ENCODE measurements around the gene SYT5.

SYT5 gene

DNA sequence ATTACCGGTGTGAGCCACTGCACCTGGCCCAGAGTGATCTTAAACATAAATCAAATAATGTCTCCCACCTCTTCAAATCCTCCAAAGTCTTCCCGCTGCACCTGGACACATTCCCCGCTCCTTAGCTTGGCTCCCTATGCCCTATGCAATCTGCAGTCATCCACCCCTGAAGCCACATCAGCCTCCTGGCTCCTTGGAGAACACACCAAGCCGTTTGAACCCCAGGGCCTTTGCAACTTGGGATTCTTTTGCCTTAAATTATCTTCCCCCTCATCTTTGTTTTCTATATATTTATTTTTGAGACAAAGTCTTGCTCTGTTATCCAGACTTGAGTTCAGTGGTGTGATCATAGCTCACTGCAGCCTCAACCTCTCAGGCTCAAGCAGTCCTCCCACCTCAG lies 11.0 kb downstream of the SYT5 start:
- H2BK15ac ChIP-seq (ENCODE audit: low read depth, poor library complexity, severe bottlenecking): no peak overlapping the region
- H2BK120ac ChIP-seq (ENCODE audit: low read depth, low read length): no peak overlapping the region
- H3K4me3 ChIP-seq (ENCODE audit: insufficient read depth in 1 of 2, low read depth in 1 of 2, low read length in 2 of 2): no peak overlapping the region
- no peaks in the 10 kb centered on the region for H3K79me1 ChIP-seq (replicated peaks; ENCODE audit: low read length, poor library complexity, severe bottlenecking)
- no peak overlapping the region for H2AK5ac ChIP-seq (ENCODE audit: low read length, severe bottlenecking)
- H3K4me1 ChIP-seq (ENCODE audit: control insufficient read depth, insufficient read depth, low read depth, low read length): peaks cover 19% of the 10 kb centered on the region
- H3K36me3 ChIP-seq (ENCODE audit: control insufficient read depth in 1 of 2, insufficient read depth in 2 of 2, low read depth in 1 of 2, low read length in 2 of 2): no peaks in the 10 kb centered on the region
- H2BK5ac ChIP-seq (ENCODE audit: low read depth, low read length, poor library complexity, severe bottlenecking): no peak overlapping the region
- peaks cover 33 to 49% of the 10 kb centered on the region in 2 experiments for H3K27me3 ChIP-seq (ENCODE audit: control insufficient read depth in 1 of 2, insufficient read depth in 1 of 2, low read length in 2 of 2)
- no peak overlapping the region for H3K23ac ChIP-seq (ENCODE audit: low read length in 2 of 2)
- no peak overlapping the region for H3K14ac ChIP-seq (ENCODE audit: low read length in 2 of 2)
- no peak overlapping the region for H3K9ac ChIP-seq (ENCODE audit: low read length)
- H4K8ac ChIP-seq (ENCODE audit: low read length): no peak overlapping the region
- H3K27ac ChIP-seq (ENCODE audit: low read length, poor library complexity, severe bottlenecking): no peak overlapping the region
- 86% methylated on average over 3 of the region's 4 CpGs for WGBS
- H3K18ac ChIP-seq (ENCODE audit: low read depth in 1 of 2, low read length in 2 of 2): no peak overlapping the region
- no peak overlapping the region for H2AFZ ChIP-seq (ENCODE audit: low read depth, low read length)
- no peak overlapping the region for H3K4me2 ChIP-seq (ENCODE audit: low read length, poor library complexity, severe bottlenecking)
- no peak for DNase-seq
- no peaks in the 10 kb centered on the region for H3K9me3 ChIP-seq (ENCODE audit: control insufficient read depth, low read length)
- H4K91ac ChIP-seq (ENCODE audit: low read length): no peak overlapping the region
- H2BK12ac ChIP-seq (ENCODE audit: low read length in 2 of 2): no peak overlapping the region
- H3K4ac ChIP-seq (ENCODE audit: low read depth in 1 of 2, low read length in 2 of 2): no peak overlapping the region

DNA sequence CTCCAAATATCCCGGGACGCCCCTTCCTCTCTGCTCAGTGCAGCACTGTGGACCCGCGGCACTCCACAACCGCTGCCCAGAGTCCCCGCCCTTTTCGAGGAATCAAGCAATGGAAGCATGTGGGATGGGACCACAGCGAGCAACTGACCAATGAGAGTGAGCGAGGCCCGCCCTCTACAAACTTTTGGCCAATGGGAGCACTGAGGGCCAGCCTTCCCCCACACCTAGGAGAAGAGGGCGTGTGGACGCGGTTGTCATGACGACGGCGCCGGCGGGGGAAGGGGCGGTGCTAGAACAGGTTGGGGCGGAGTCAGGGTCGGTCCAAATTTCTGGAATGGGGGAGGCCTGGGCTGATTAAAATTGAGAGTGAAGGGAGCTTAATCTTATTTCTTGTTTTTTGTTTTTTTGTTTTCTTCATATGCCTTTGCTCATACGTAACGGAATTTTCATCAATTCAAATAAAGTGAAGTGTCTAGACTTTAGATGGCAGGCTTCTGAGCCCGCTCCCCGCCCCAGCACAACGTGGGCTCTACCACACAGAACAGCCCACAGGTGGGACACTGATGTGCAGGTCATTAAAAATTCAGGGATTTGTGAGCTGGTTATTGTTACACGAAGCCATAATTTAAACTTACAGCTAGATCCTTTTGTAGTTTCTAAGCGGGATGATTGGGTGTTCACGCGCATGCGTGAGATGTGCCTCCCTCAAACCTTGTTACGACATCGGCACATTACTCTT lies 13.4 kb downstream of the SYT5 start, which contains the start of gene DNAAF3:
Gene DNAAF3 (minus strand): TSS at position 84 of the 739 bp plus-strand sequence. CDS start 200 bp downstream, outside the sequence.
- peak within 1 kb of the TSS; percentile 87 for H2AFZ ChIP-seq (ENCODE audit: low read depth, low read length)
- no peaks in the 10 kb centered on the region for H3K9me3 ChIP-seq (ENCODE audit: control insufficient read depth, low read length)
- no peaks in the 10 kb centered on the region for H3K79me1 ChIP-seq (replicated peaks; ENCODE audit: low read length, poor library complexity, severe bottlenecking)
- H2AK5ac ChIP-seq (ENCODE audit: low read length, severe bottlenecking): no peak within 1 kb of the TSS
- peaks cover 32 to 51% of the 10 kb centered on the region in 2 experiments for H3K27me3 ChIP-seq (ENCODE audit: control insufficient read depth in 1 of 2, insufficient read depth in 1 of 2, low read length in 2 of 2)
- H3K14ac ChIP-seq (ENCODE audit: low read length in 2 of 2): no peak within 1 kb of the TSS
- H3K36me3 ChIP-seq (ENCODE audit: control insufficient read depth in 1 of 2, insufficient read depth in 2 of 2, low read depth in 1 of 2, low read length in 2 of 2): no peaks in the 10 kb centered on the region
- no peak within 1 kb of the TSS for H4K8ac ChIP-seq (ENCODE audit: low read length)
- 4% methylated on average over 26 of the region's 33 CpGs for WGBS
- no peak within 1 kb of the TSS for H3K18ac ChIP-seq (ENCODE audit: low read depth in 1 of 2, low read length in 2 of 2)
- peak within 1 kb of the TSS; percentile 87 for H3K4me2 ChIP-seq (ENCODE audit: low read length, poor library complexity, severe bottlenecking)
- no peak within 1 kb of the TSS for H3K23ac ChIP-seq (ENCODE audit: low read length in 2 of 2)
- H3K4me3 ChIP-seq (ENCODE audit: insufficient read depth in 1 of 2, low read depth in 1 of 2, low read length in 2 of 2): peak within 1 kb of the TSS; percentile 60 to 82
- no peak within 1 kb of the TSS for H3K4ac ChIP-seq (ENCODE audit: low read depth in 1 of 2, low read length in 2 of 2)
- H2BK120ac ChIP-seq (ENCODE audit: low read depth, low read length): no peak within 1 kb of the TSS
- peaks cover 7% of the 10 kb centered on the region for H3K4me1 ChIP-seq (ENCODE audit: control insufficient read depth, insufficient read depth, low read depth, low read length)
- no peak within 1 kb of the TSS for H2BK12ac ChIP-seq (ENCODE audit: low read length in 2 of 2)
- no peak within 1 kb of the TSS for H4K91ac ChIP-seq (ENCODE audit: low read length)
- peak; percentile 98 for DNase-seq
- peak within 1 kb of the TSS; percentile 41 for H3K9ac ChIP-seq (ENCODE audit: low read length)
- no peak within 1 kb of the TSS for H2BK5ac ChIP-seq (ENCODE audit: low read depth, low read length, poor library complexity, severe bottlenecking)
- H2BK15ac ChIP-seq (ENCODE audit: low read depth, poor library complexity, severe bottlenecking): no peak within 1 kb of the TSS
- no peak within 1 kb of the TSS for H3K27ac ChIP-seq (ENCODE audit: low read length, poor library complexity, severe bottlenecking)

DNA sequence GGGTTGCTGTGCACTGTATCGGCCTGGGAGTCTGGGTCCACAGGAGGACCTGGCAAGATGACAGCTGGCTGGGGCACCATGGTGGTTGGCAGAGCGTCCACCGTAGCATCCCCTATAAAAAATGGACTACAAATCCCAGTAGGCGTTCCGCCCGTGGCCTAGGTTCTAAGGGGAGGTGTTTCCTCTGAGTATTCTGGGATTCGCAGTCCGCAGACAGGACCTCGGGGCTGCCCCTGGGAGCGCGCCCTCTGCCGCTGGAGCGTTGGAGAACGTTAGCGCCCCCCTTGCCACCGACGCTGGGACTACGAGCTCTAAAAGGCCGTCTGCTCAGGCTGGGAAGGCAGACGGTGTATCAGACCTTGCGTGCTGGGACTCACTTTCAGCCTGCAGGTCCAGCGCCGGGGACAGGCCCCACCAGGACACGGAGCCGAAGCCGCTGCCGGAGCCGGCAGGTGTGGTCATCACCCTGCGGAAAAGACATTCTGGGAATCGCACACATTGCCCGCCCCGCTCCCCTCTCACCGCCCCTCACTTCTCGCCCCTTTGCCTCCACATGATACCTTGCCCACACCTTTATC lies 14.0 kb downstream of the SYT5 start:
- Histone ChIP-seq H3K9me3 (ENCODE audit: control insufficient read depth, low read length) (no peaks in the 10 kb centered on the region), H3K27ac (ENCODE audit: low read length, poor library complexity, severe bottlenecking) (no peak overlapping the region), H2BK15ac (ENCODE audit: low read depth, poor library complexity, severe bottlenecking) (no peak overlapping the region), H3K79me1 (replicated peaks; ENCODE audit: low read length, poor library complexity, severe bottlenecking) (no peaks in the 10 kb centered on the region), H2BK5ac (ENCODE audit: low read depth, low read length, poor library complexity, severe bottlenecking) (no peak overlapping the region), H3K14ac (ENCODE audit: low read length in 2 of 2) (no peak overlapping the region), H2BK12ac (ENCODE audit: low read length in 2 of 2) (no peak overlapping the region), H3K18ac (ENCODE audit: low read depth in 1 of 2, low read length in 2 of 2) (no peak overlapping the region), H3K4me2 (ENCODE audit: low read length, poor library complexity, severe bottlenecking) (peak overlapping the region; percentile 87), H3K4me3 (ENCODE audit: insufficient read depth in 1 of 2, low read depth in 1 of 2, low read length in 2 of 2) (peak overlapping the region; percentile 60 to 82), H2BK120ac (ENCODE audit: low read depth, low read length) (no peak overlapping the region), H3K4me1 (ENCODE audit: control insufficient read depth, insufficient read depth, low read depth, low read length) (peaks cover 11% of the 10 kb centered on the region), H2AFZ (ENCODE audit: low read depth, low read length) (peak overlapping the region; percentile 87), H4K8ac (ENCODE audit: low read length) (no peak overlapping the region), H3K27me3 (ENCODE audit: control insufficient read depth in 1 of 2, insufficient read depth in 1 of 2, low read length in 2 of 2) (peaks cover 32 to 54% of the 10 kb centered on the region in 2 experiments), H3K23ac (ENCODE audit: low read length in 2 of 2) (no peak overlapping the region), H3K4ac (ENCODE audit: low read depth in 1 of 2, low read length in 2 of 2) (no peak overlapping the region), H3K36me3 (ENCODE audit: control insufficient read depth in 1 of 2, insufficient read depth in 2 of 2, low read depth in 1 of 2, low read length in 2 of 2) (no peaks in the 10 kb centered on the region), H2AK5ac (ENCODE audit: low read length, severe bottlenecking) (no peak overlapping the region), H3K9ac (ENCODE audit: low read length) (peak overlapping the region; percentile 41), H4K91ac (ENCODE audit: low read length) (no peak overlapping the region)
- DNase-seq: peak; percentile 87
- WGBS: 4% methylated on average over 31 of the region's 34 CpGs

DNA sequence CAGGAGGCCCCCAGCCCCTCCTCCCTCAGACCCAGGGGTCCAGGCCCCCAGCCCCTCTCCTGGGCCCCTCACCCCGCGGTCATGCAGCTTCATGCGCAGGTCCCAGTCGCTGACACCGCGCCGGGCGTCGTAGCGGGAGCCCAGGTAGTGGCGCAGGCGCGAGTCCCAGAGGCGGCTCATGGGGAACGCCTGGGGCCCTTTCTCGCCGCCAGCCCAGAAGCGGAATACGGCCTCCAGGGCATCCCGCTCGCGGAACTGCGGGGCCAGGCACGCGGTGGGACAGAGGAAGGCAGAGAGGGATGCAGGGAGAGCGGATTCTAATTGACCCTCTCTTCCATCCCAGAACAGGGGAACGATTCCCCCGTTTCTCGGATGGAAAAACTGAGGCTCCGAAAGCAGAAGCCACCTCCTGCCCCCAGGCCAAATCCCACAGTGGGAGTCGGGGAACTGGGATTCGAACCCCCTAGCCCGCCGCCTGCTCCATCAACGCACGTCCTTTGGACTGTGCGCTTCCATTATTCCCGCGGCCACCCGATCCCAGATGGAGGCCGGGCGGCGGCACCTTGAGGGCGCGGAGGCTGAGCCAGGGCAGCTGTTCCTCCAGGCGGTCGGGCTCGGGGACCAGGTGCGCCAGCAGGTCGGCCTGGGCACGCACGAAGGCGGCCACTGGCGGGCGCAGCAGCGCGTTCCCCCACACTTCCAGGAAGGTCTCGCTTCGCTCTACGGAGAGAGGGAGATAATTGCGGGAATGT lies 18.3 kb downstream of the SYT5 start:
- no peak overlapping the region for H3K14ac ChIP-seq (ENCODE audit: low read length in 2 of 2)
- H3K4me3 ChIP-seq (ENCODE audit: insufficient read depth in 1 of 2, low read depth in 1 of 2, low read length in 2 of 2): peak overlapping the region in 1 of 2 experiments; percentile 26
- no peak overlapping the region for H3K18ac ChIP-seq (ENCODE audit: low read depth in 1 of 2, low read length in 2 of 2)
- H3K23ac ChIP-seq (ENCODE audit: low read length in 2 of 2): no peak overlapping the region
- no peak overlapping the region for H2AFZ ChIP-seq (ENCODE audit: low read depth, low read length)
- no peak overlapping the region for H2BK120ac ChIP-seq (ENCODE audit: low read depth, low read length)
- no peak for DNase-seq
- no peak overlapping the region for H3K9ac ChIP-seq (ENCODE audit: low read length)
- no peak overlapping the region for H2BK12ac ChIP-seq (ENCODE audit: low read length in 2 of 2)
- peaks cover 27 to 41% of the 10 kb centered on the region in 2 experiments for H3K27me3 ChIP-seq (ENCODE audit: control insufficient read depth in 1 of 2, insufficient read depth in 1 of 2, low read length in 2 of 2)
- H4K8ac ChIP-seq (ENCODE audit: low read length): no peak overlapping the region
- H3K4ac ChIP-seq (ENCODE audit: low read depth in 1 of 2, low read length in 2 of 2): no peak overlapping the region
- H2BK15ac ChIP-seq (ENCODE audit: low read depth, poor library complexity, severe bottlenecking): no peak overlapping the region
- H3K4me2 ChIP-seq (ENCODE audit: low read length, poor library complexity, severe bottlenecking): no peak overlapping the region
- no peak overlapping the region for H2AK5ac ChIP-seq (ENCODE audit: low read length, severe bottlenecking)
- H3K27ac ChIP-seq (ENCODE audit: low read length, poor library complexity, severe bottlenecking): no peak overlapping the region
- no peaks in the 10 kb centered on the region for H3K36me3 ChIP-seq (ENCODE audit: control insufficient read depth in 1 of 2, insufficient read depth in 2 of 2, low read depth in 1 of 2, low read length in 2 of 2)
- H3K79me1 ChIP-seq (replicated peaks; ENCODE audit: low read length, poor library complexity, severe bottlenecking): no peaks in the 10 kb centered on the region
- no peak overlapping the region for H2BK5ac ChIP-seq (ENCODE audit: low read depth, low read length, poor library complexity, severe bottlenecking)
- WGBS: 40% methylated on average over 43 of the region's 61 CpGs
- H4K91ac ChIP-seq (ENCODE audit: low read length): no peak overlapping the region
- H3K4me1 ChIP-seq (ENCODE audit: control insufficient read depth, insufficient read depth, low read depth, low read length): peaks cover 30% of the 10 kb centered on the region
- no peaks in the 10 kb centered on the region for H3K9me3 ChIP-seq (ENCODE audit: control insufficient read depth, low read length)

All from mesenchymal stem cell (in vitro differentiated cells and primary cell).